IPS-18c (cell line): Measurements from ENCODE around the gene PRORP.

ENCODE experiments used
- H3K4me3 ChIP-seq: 2 replicates; pipeline ENCODE4 v1.7.0; 2013; ENCODE audit warnings: low read depth, mild to moderate bottlenecking, low read length, moderate library complexity; ENCODE audit not compliant: insufficient read depth
- H3K9me3 ChIP-seq: one replicate; pipeline ENCODE4 v1.6.1; 2013; ENCODE audit warnings: mild to moderate bottlenecking, low read length, moderate library complexity; ENCODE audit not compliant: control insufficient read depth, insufficient read depth

PRORP gene

DNA sequence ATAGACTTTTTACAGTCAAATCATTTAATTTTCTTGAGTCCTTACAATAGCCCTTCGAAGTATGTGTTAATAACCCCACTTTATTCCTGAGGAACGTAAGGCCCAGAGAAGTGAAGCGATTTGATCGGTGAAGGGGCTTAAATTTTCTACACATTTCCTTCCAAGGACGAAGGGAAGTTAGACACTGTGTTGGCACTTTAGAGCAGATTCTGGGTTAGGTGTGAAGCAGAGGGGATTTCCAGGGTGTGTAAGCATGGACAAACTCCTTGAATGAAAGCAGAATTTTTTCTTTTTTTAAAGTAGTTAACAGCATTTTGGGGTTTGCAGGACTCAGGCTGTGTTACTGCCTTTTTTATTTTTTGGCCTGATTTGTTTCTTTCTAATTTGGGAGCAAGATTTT, 38.9 kb downstream of the PRORP start:
- H3K9me3 ChIP-seq, result no peaks in the 10 kb centered on the region
- H3K4me3 ChIP-seq, result no peak overlapping the region

DNA sequence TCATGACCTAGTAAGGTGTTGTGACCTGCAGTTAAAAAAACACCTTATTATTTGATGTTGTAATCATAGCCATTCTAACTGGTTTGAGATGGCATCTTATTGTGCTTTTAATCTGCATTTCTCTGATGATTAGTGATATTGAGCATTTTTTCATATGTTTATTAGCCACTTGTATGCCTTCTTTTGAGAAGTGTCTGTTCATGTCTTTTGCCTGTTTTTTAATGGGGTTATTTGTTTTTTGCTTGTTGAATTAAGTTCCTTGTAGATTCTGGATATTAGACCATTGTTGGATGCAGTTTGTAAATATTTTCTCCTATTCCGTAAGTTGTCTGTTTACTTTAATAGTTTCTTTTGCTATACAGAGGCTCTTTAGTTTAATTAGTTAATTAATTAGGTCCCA, 41.0 kb downstream of the PRORP start:
- Histone ChIP-seq H3K9me3 (no peaks in the 10 kb centered on the region), H3K4me3 (no peak overlapping the region)

- H3K9me3 ChIP-seq, result no peaks in the 10 kb centered on the region
- H3K4me3 ChIP-seq, result no peak overlapping the region
These were observed 42.5 kb downstream of the PRORP start for GRCh38 chr14:35164849-35165248.

DNA sequence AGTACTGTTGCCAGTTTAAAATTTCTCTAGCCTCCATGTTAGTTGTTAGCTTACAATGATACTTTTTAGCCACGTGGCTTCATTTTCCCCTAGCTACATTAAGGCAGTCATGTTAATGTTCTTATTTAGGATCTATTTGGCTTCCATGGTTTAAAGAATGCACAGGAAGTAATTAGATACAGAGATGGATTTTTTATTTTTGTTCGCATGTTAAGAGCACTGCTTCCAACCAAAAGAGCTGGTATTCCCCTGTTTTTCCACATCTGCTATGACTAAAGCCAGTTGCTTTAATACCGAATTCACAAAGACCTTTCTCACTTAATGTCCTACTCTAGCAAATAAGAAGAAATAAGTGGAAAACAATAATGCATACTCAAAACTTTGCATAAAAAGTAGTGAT, 45.1 kb downstream of the PRORP start:
- no peaks in the 10 kb centered on the region for H3K9me3 ChIP-seq
- no peak overlapping the region for H3K4me3 ChIP-seq
